GM23248 (cell line): ENCODE data around the gene SBNO2. TPM values are rescaled to one million over a fixed set of nuclear protein-coding genes. Genes with fewer than 3 reads are reported as not detected.

Source experiments
- DNase-seq: peaks from one replicate; pipeline ENCODE4 v3.0.0-alpha.2; 2015
- H2AFZ ChIP-seq: fragments of 200-600 bp; sonication (generic); 2 replicates; pipeline ENCODE4 v1.6.1; 2016; ENCODE audit warnings: antibody characterized with exemption
- H3F3A ChIP-seq: fragments of 200-600 bp; sonication (generic); 2 replicates; pipeline ENCODE4 v1.6.1; 2016; ENCODE audit warnings: mild to moderate bottlenecking, antibody characterized with exemption, mixed run types; ENCODE audit not compliant: insufficient read depth
- H3K27ac ChIP-seq: fragments of 200-600 bp; sonication (generic); 2 replicates; pipeline ENCODE4 v1.5.1; 2016; ENCODE audit warnings: mild to moderate bottlenecking
- H3K27me3 ChIP-seq: fragments of 200-600 bp; sonication (generic); replicated peaks from 2 replicates; pipeline ENCODE4 v1.6.1; 2016; ENCODE audit warnings: mild to moderate bottlenecking; ENCODE audit not compliant: insufficient read depth
- H3K36me3 ChIP-seq: fragments of 200-600 bp; sonication (generic); 2 replicates; pipeline ENCODE4 v1.6.1; 2016; ENCODE audit warnings: low read depth, mild to moderate bottlenecking
- H3K4me1 ChIP-seq: fragments of 200-600 bp; sonication (generic); 2 replicates; pipeline ENCODE4 v1.6.1; 2016; ENCODE audit warnings: mild to moderate bottlenecking; ENCODE audit not compliant: insufficient read depth
- H3K4me2 ChIP-seq: fragments of 200-600 bp; sonication (generic); one replicate; pipeline ENCODE4 v1.6.1; 2016; ENCODE audit warnings: mild to moderate bottlenecking; ENCODE audit not compliant: unreplicated experiment
- H3K4me3 ChIP-seq: fragments of 200-600 bp; sonication (generic); 2 replicates; pipeline ENCODE4 v1.5.1; 2016; ENCODE audit warnings: mild to moderate bottlenecking
- H3K79me2 ChIP-seq: fragments of 200-600 bp; sonication (generic); 2 replicates; pipeline ENCODE4 v1.6.1; 2016; ENCODE audit warnings: mild to moderate bottlenecking; ENCODE audit not compliant: insufficient read depth
- H3K9ac ChIP-seq: fragments of 200-600 bp; sonication (generic); 2 replicates; pipeline ENCODE4 v1.6.1; 2016; ENCODE audit warnings: mild to moderate bottlenecking
- H3K9me2 ChIP-seq: fragments of 200-600 bp; sonication (generic); 2 replicates; pipeline ENCODE4 v1.6.1; 2016; ENCODE audit warnings: mixed run types, mild to moderate bottlenecking, moderate library complexity; ENCODE audit not compliant: insufficient read depth
- H3K9me3 ChIP-seq: fragments of 200-600 bp; sonication (generic); one replicate; pipeline ENCODE4 v1.6.1; 2017; ENCODE audit warnings: low read depth
- H4K20me1 ChIP-seq: fragments of 200-600 bp; sonication (generic); 2 replicates; pipeline ENCODE4 v1.6.0; 2016; ENCODE audit not compliant: insufficient read depth
- EZH2 ChIP-seq: fragments of 200-600 bp; sonication (generic); IDR thresholded peaks from 2 replicates; pipeline ENCODE4 v1.6.1; 2018; ENCODE audit warnings: antibody characterized with exemption, mild to moderate bottlenecking; ENCODE audit not compliant: insufficient read depth, poor library complexity, severe bottlenecking
- EZH2phosphoT487 ChIP-seq: fragments of 200-600 bp; sonication (generic); IDR thresholded peaks from 2 replicates; pipeline ENCODE4 v1.6.1; 2018; ENCODE audit warnings: antibody characterized with exemption, moderate library complexity, mild to moderate bottlenecking, low read depth; ENCODE audit not compliant: insufficient read depth
- WGBS, 2 experiments: methylation state at CpG; one replicate each; pipeline ENCODE4 v1.1.6; 2015 to 2017; ENCODE audit warnings: low lambda C conversion rate in 2 of 2, low coverage in 1 of 2; ENCODE audit errors: missing lambda C conversion rate in 2 of 2; 5-methylcytosine and 5-hydroxymethylcytosine counted together
- in situ Hi-C: fragments of 300-500 bp; cut with MboI; formaldehyde crosslinking; loops from 2 replicates; pipeline ENCODE4 v1.15.0; 2020
- polyA plus RNA-seq: library from polyadenylated mRNA; unstranded; fragments of >200 nt; fragmentation: Nextera tagmentation; extraction: Ambion mirVana; gene quantifications from 2 replicates; pipeline ENCODE4 v1.2.1, GENCODE V29; 2016
- total RNA-seq: library from RNA; depleted of rRNA; stranded (reverse); fragments of >200 nt; shearing (Covaris generic); gene quantifications from 2 replicates; pipeline ENCODE4 v1.2.3, GENCODE V29; 2014

The SBNO2 gene
- total and polyA plus RNA-seq, 2 experiments from 2014 or later, result 7.5 to 70.4 TPM

- Histone ChIP-seq H3K4me1 (no peaks in the 10 kb centered on the region), H2AFZ (no peak overlapping the region), H3K9ac (no peak overlapping the region), H3K4me2 (no peak overlapping the region), H3K27me3 (peaks cover 16% of the 10 kb centered on the region), H4K20me1 (no peaks in the 10 kb centered on the region), H3K9me3 (no peaks in the 10 kb centered on the region), H3K9me2 (no peaks in the 10 kb centered on the region), H3K27ac (no peak overlapping the region), H3K36me3 (no peaks in the 10 kb centered on the region), H3K79me2 (no peaks in the 10 kb centered on the region), H3K4me3 (no peak overlapping the region), H3F3A (no peaks in the 10 kb centered on the region)
- TF ChIP-seq EZH2phosphoT487, result no peak
- TF ChIP-seq EZH2, result no peak
- in situ Hi-C loops, result no loop called here
- DNase-seq, result no peak
- WGBS, 2 experiments, result 89 to 90% methylated on average over 18 to 52 of the region's 54 CpGs
These were observed 99.4 kb downstream of the SBNO2 start for GRCh38 chr19:1074544-1075283.

- DNase-seq, result no peak
- no peaks in the 10 kb centered on the region for H3K9me3 ChIP-seq
- no peak overlapping the region for H3K4me2 ChIP-seq
- H3K9me2 ChIP-seq, result no peaks in the 10 kb centered on the region
- H3K9ac ChIP-seq, result no peak overlapping the region
- H4K20me1 ChIP-seq, result no peaks in the 10 kb centered on the region
- no peaks in the 10 kb centered on the region for H3K79me2 ChIP-seq
- no peak overlapping the region for H3K4me3 ChIP-seq
- peaks cover 16% of the 10 kb centered on the region for H3K27me3 ChIP-seq
- in situ Hi-C loops, result no loop called here
- 75 to 80% methylated on average over 16 to 28 of the region's 28 CpGs for WGBS, 2 experiments
- TF ChIP-seq EZH2phosphoT487 (no peak), EZH2 (no peak)
- no peaks in the 10 kb centered on the region for H3K4me1 ChIP-seq
- H3K36me3 ChIP-seq, result no peaks in the 10 kb centered on the region
- no peak overlapping the region for H3K27ac ChIP-seq
- H3F3A ChIP-seq, result no peaks in the 10 kb centered on the region
- no peak overlapping the region for H2AFZ ChIP-seq
These were observed 100.0 kb downstream of the SBNO2 start for GRCh38 chr19:1073956-1074517.

- Histone ChIP-seq H3K79me2 (no peaks in the 10 kb centered on the region), H3K36me3 (no peaks in the 10 kb centered on the region), H3F3A (no peaks in the 10 kb centered on the region), H3K27ac (no peak overlapping the region), H3K4me2 (no peak overlapping the region), H3K4me3 (no peak overlapping the region), H3K4me1 (no peaks in the 10 kb centered on the region), H3K27me3 (peaks cover 16% of the 10 kb centered on the region), H4K20me1 (no peaks in the 10 kb centered on the region), H3K9ac (no peak overlapping the region), H3K9me3 (no peaks in the 10 kb centered on the region), H3K9me2 (no peaks in the 10 kb centered on the region), H2AFZ (no peak overlapping the region)
- no peak for DNase-seq
- 92 to 93% methylated on average over 29 of the region's 30 CpGs for WGBS, 2 experiments
- TF ChIP-seq EZH2phosphoT487 (no peak), EZH2 (no peak)
- in situ Hi-C loops, result no loop called here
These were observed 100.8 kb downstream of the SBNO2 start for GRCh38 chr19:1073063-1073955.

- Histone ChIP-seq H2AFZ (no peak overlapping the region), H3K27ac (no peak overlapping the region), H3K4me3 (no peak overlapping the region), H3K36me3 (no peaks in the 10 kb centered on the region), H4K20me1 (no peaks in the 10 kb centered on the region), H3K79me2 (no peaks in the 10 kb centered on the region), H3K9me3 (no peaks in the 10 kb centered on the region), H3K4me1 (no peaks in the 10 kb centered on the region), H3K4me2 (no peak overlapping the region), H3K9me2 (no peaks in the 10 kb centered on the region), H3K9ac (no peak overlapping the region), H3F3A (no peaks in the 10 kb centered on the region), H3K27me3 (peaks cover 20% of the 10 kb centered on the region)
- WGBS, 2 experiments, result 83 to 87% methylated on average over 11 of the region's 11 CpGs
- no peak for DNase-seq
- TF ChIP-seq EZH2phosphoT487, result no peak
- TF ChIP-seq EZH2, result no peak
- in situ Hi-C loops, result no loop called here
These were observed 101.6 kb downstream of the SBNO2 start for GRCh38 chr19:1072371-1073015.
